Keratinocyte (primary cell): ENCODE measurements around the gene PARD3B.

Source experiments
- CTCF ChIP-seq, 3 experiments: IDR thresholded peaks in 1 of 3; conservative IDR thresholded peaks in 1 of 3; optimal IDR thresholded peaks in 1 of 3; 2 replicates in 2 of 3; 3 replicates in 1 of 3; pipeline versions ENCODE3 to v1.5.1; 2011; ENCODE audit warnings: low read length in 3 of 3, mild to moderate bottlenecking in 3 of 3, moderate library complexity in 2 of 3, control low read depth in 1 of 3, inconsistent platforms in 1 of 3; ENCODE audit not compliant: insufficient read depth in 2 of 3; ENCODE audit errors: extremely low read depth in 1 of 3
- EZH2 ChIP-seq: IDR thresholded peaks from one replicate; pipeline ENCODE4 v1.6.1; 2012; ENCODE audit warnings: inconsistent platforms, mild to moderate bottlenecking, low read length, moderate library complexity

- TF ChIP-seq CTCF (optimal IDR thresholded peaks at IDR 0.05 in 1 of 3, IDR thresholded peaks at IDR 0.05 in 1 of 3, conservative IDR thresholded peaks at IDR 0.05 in 1 of 3; ENCODE audit: extremely low read depth in 1 of 3, insufficient read depth in 2 of 3, low read length in 3 of 3) (no peak), EZH2 (no peak)
Observed at GRCh38 chr2:204825681-204826080, 280.4 kb downstream of the PARD3B start.
